Measurements from ENCODE around the gene TMCC3. TPM values are rescaled to one million over a fixed set of nuclear protein-coding genes. Genes with fewer than 3 reads are reported as not detected.

The TMCC3 gene
- total and polyA plus RNA-seq, 9 donors: 16.3 to 23.8 (median 20.3) TPM

- WGBS (ENCODE audit: insufficient coverage): 95% methylated on average over 4 of the region's 10 CpGs
- peak; percentile 48 for DNase-seq
- no peaks in the 10 kb centered on the region for H3K27me3 ChIP-seq (ENCODE audit: control insufficient read depth, insufficient read depth, low read length)
- no peak overlapping the region for H3K27ac ChIP-seq (ENCODE audit: low read length)
- peaks cover 12% of the 10 kb centered on the region for H3K36me3 ChIP-seq (ENCODE audit: control insufficient read depth, insufficient read depth, low read length)
- H3K4me1 ChIP-seq (ENCODE audit: control insufficient read depth, insufficient read depth, low read length): peaks cover 18% of the 10 kb centered on the region
- H3K9me3 ChIP-seq (replicated peaks; ENCODE audit: control insufficient read depth, low read depth, low read length): no peaks in the 10 kb centered on the region
- no peak overlapping the region for H3K4me3 ChIP-seq (ENCODE audit: low read length)
These were observed 10.0 kb downstream of the TMCC3 start for GRCh38 chr12:94640134-94640928.

- H3K27ac ChIP-seq (ENCODE audit: low read length): peak overlapping the region; percentile 35
- H3K9me3 ChIP-seq (replicated peaks; ENCODE audit: control insufficient read depth, low read depth, low read length): no peaks in the 10 kb centered on the region
- peaks cover 5% of the 10 kb centered on the region for H3K36me3 ChIP-seq (ENCODE audit: control insufficient read depth, insufficient read depth, low read length)
- peaks cover 10% of the 10 kb centered on the region for H3K4me1 ChIP-seq (ENCODE audit: control insufficient read depth, insufficient read depth, low read length)
- DNase-seq: peak; percentile 45
- no peak overlapping the region for H3K4me3 ChIP-seq (ENCODE audit: low read length)
- no CpG with 5 or more reads among the region's 1 CpG for WGBS (ENCODE audit: insufficient coverage)
- H3K27me3 ChIP-seq (ENCODE audit: control insufficient read depth, insufficient read depth, low read length): no peaks in the 10 kb centered on the region
These were observed 11.8 kb downstream of the TMCC3 start for GRCh38 chr12:94638521-94638920.

- peaks cover 9% of the 10 kb centered on the region for H3K4me1 ChIP-seq (ENCODE audit: control insufficient read depth, insufficient read depth, low read length)
- no peak overlapping the region for H3K27ac ChIP-seq (ENCODE audit: low read length)
- no peak overlapping the region for H3K4me3 ChIP-seq (ENCODE audit: low read length)
- H3K9me3 ChIP-seq (replicated peaks; ENCODE audit: control insufficient read depth, low read depth, low read length): no peaks in the 10 kb centered on the region
- DNase-seq: no peak
- no peaks in the 10 kb centered on the region for H3K36me3 ChIP-seq (ENCODE audit: control insufficient read depth, insufficient read depth, low read length)
- no CpG with 5 or more reads among the region's 4 CpGs for WGBS (ENCODE audit: insufficient coverage)
- H3K27me3 ChIP-seq (ENCODE audit: control insufficient read depth, insufficient read depth, low read length): no peaks in the 10 kb centered on the region
These were observed 12.8 kb downstream of the TMCC3 start for GRCh38 chr12:94637390-94638113.

GRCh38 chr12:94636462-94637085 lies 13.8 kb downstream of the TMCC3 start:
- Histone ChIP-seq H3K4me1 (ENCODE audit: control insufficient read depth, insufficient read depth, low read length) (peaks cover 9% of the 10 kb centered on the region), H3K36me3 (ENCODE audit: control insufficient read depth, insufficient read depth, low read length) (no peaks in the 10 kb centered on the region), H3K9me3 (replicated peaks; ENCODE audit: control insufficient read depth, low read depth, low read length) (no peaks in the 10 kb centered on the region), H3K27me3 (ENCODE audit: control insufficient read depth, insufficient read depth, low read length) (no peaks in the 10 kb centered on the region), H3K4me3 (ENCODE audit: low read length) (no peak overlapping the region), H3K27ac (ENCODE audit: low read length) (no peak overlapping the region)
- peak; percentile 50 for DNase-seq
- WGBS (ENCODE audit: insufficient coverage): 70% methylated on average over 2 of the region's 3 CpGs

GRCh38 chr12:94634717-94635116 lies 15.6 kb downstream of the TMCC3 start:
- H3K27me3 ChIP-seq (ENCODE audit: control insufficient read depth, insufficient read depth, low read length): no peaks in the 10 kb centered on the region
- H3K4me1 ChIP-seq (ENCODE audit: control insufficient read depth, insufficient read depth, low read length): peaks cover 9% of the 10 kb centered on the region
- no CpG with 5 or more reads among the region's 2 CpGs for WGBS (ENCODE audit: insufficient coverage)
- no peaks in the 10 kb centered on the region for H3K36me3 ChIP-seq (ENCODE audit: control insufficient read depth, insufficient read depth, low read length)
- H3K9me3 ChIP-seq (replicated peaks; ENCODE audit: control insufficient read depth, low read depth, low read length): no peaks in the 10 kb centered on the region
- DNase-seq: no peak
- no peak overlapping the region for H3K27ac ChIP-seq (ENCODE audit: low read length)
- no peak overlapping the region for H3K4me3 ChIP-seq (ENCODE audit: low read length)

GRCh38 chr12:94633401-94633800 lies 17.0 kb downstream of the TMCC3 start:
- Histone ChIP-seq H3K4me1 (ENCODE audit: control insufficient read depth, insufficient read depth, low read length) (peaks cover 7% of the 10 kb centered on the region), H3K27ac (ENCODE audit: low read length) (no peak overlapping the region)
- no CpG with 5 or more reads among the region's 1 CpG for WGBS (ENCODE audit: insufficient coverage)

GRCh38 chr12:94631058-94631457 lies 19.3 kb downstream of the TMCC3 start:
- Histone ChIP-seq H3K9me3 (replicated peaks; ENCODE audit: control insufficient read depth, low read depth, low read length) (no peaks in the 10 kb centered on the region), H3K36me3 (ENCODE audit: control insufficient read depth, insufficient read depth, low read length) (peaks cover 2% of the 10 kb centered on the region), H3K27ac (ENCODE audit: low read length) (no peak overlapping the region), H3K4me3 (ENCODE audit: low read length) (no peak overlapping the region), H3K4me1 (ENCODE audit: control insufficient read depth, insufficient read depth, low read length) (no peaks in the 10 kb centered on the region), H3K27me3 (ENCODE audit: control insufficient read depth, insufficient read depth, low read length) (no peaks in the 10 kb centered on the region)
- DNase-seq: no peak
- no CpG with 5 or more reads among the region's 3 CpGs for WGBS (ENCODE audit: insufficient coverage)

More at GRCh38 chr12:94633401-94633800, 17.0 kb downstream of the TMCC3 start:
- peaks cover 2% of the 10 kb centered on the region for H3K36me3 ChIP-seq (ENCODE audit: control insufficient read depth, insufficient read depth, low read length)
- no peaks in the 10 kb centered on the region for H3K9me3 ChIP-seq (replicated peaks; ENCODE audit: control insufficient read depth, low read depth, low read length)
- no peaks in the 10 kb centered on the region for H3K27me3 ChIP-seq (ENCODE audit: control insufficient read depth, insufficient read depth, low read length)
- H3K4me3 ChIP-seq (ENCODE audit: low read length): no peak overlapping the region
- no peak for DNase-seq

GRCh38 chr12:94628819-94629472 lies 21.4 kb downstream of the TMCC3 start:
- Histone ChIP-seq H3K4me3 (ENCODE audit: low read length) (no peak overlapping the region), H3K4me1 (ENCODE audit: control insufficient read depth, insufficient read depth, low read length) (no peaks in the 10 kb centered on the region), H3K36me3 (ENCODE audit: control insufficient read depth, insufficient read depth, low read length) (peaks cover 2% of the 10 kb centered on the region), H3K9me3 (replicated peaks; ENCODE audit: control insufficient read depth, low read depth, low read length) (no peaks in the 10 kb centered on the region), H3K27ac (ENCODE audit: low read length) (no peak overlapping the region), H3K27me3 (ENCODE audit: control insufficient read depth, insufficient read depth, low read length) (no peaks in the 10 kb centered on the region)
- WGBS (ENCODE audit: insufficient coverage): no CpG with 5 or more reads among the region's 6 CpGs
- DNase-seq: no peak

GRCh38 chr12:94628369-94628768 lies 22.0 kb downstream of the TMCC3 start:
- Histone ChIP-seq H3K27ac (ENCODE audit: low read length) (no peak overlapping the region), H3K4me1 (ENCODE audit: control insufficient read depth, insufficient read depth, low read length) (peaks cover 3% of the 10 kb centered on the region), H3K36me3 (ENCODE audit: control insufficient read depth, insufficient read depth, low read length) (peaks cover 2% of the 10 kb centered on the region), H3K9me3 (replicated peaks; ENCODE audit: control insufficient read depth, low read depth, low read length) (no peaks in the 10 kb centered on the region), H3K4me3 (ENCODE audit: low read length) (no peak overlapping the region), H3K27me3 (ENCODE audit: control insufficient read depth, insufficient read depth, low read length) (no peaks in the 10 kb centered on the region)
- no peak for DNase-seq
- 100% methylated on average over 3 of the region's 4 CpGs for WGBS (ENCODE audit: insufficient coverage)

- peaks cover 2% of the 10 kb centered on the region for H3K36me3 ChIP-seq (ENCODE audit: control insufficient read depth, insufficient read depth, low read length)
- no peak for DNase-seq
- no peaks in the 10 kb centered on the region for H3K9me3 ChIP-seq (replicated peaks; ENCODE audit: control insufficient read depth, low read depth, low read length)
- H3K27ac ChIP-seq (ENCODE audit: low read length): no peak overlapping the region
- H3K4me3 ChIP-seq (ENCODE audit: low read length): no peak overlapping the region
- H3K4me1 ChIP-seq (ENCODE audit: control insufficient read depth, insufficient read depth, low read length): peaks cover 7% of the 10 kb centered on the region
- no peaks in the 10 kb centered on the region for H3K27me3 ChIP-seq (ENCODE audit: control insufficient read depth, insufficient read depth, low read length)
- WGBS (ENCODE audit: insufficient coverage): 100% methylated on average over 1 of the region's 6 CpGs
These were observed 24.8 kb downstream of the TMCC3 start for GRCh38 chr12:94625531-94625930.
